ENCODE results near the gene TRPM1. TPM values are rescaled to one million over a fixed set of nuclear protein-coding genes. Genes with fewer than 3 reads are reported as not detected.

Gene TRPM1
- total RNA-seq, 4 donors from 2014 or later: not detected

- no peak for TF ChIP-seq CTCF (IDR thresholded peaks at IDR 0.05; ENCODE audit: low read depth)
Observed at GRCh38 chr15:31047437-31047836, 54.1 kb downstream of the TRPM1 start.

- no peak for TF ChIP-seq CTCF (IDR thresholded peaks at IDR 0.05; ENCODE audit: low read depth)
Observed at GRCh38 chr15:31046759-31047359, 54.7 kb downstream of the TRPM1 start.

GRCh38 chr15:31045606-31046005 lies 55.9 kb downstream of the TRPM1 start:
- TF ChIP-seq CTCF (IDR thresholded peaks at IDR 0.05; ENCODE audit: low read depth): no peak

- TF ChIP-seq CTCF (IDR thresholded peaks at IDR 0.05; ENCODE audit: low read depth): no peak
Observed at GRCh38 chr15:31042751-31043150, 58.8 kb downstream of the TRPM1 start.

GRCh38 chr15:31041610-31042009 lies 59.9 kb downstream of the TRPM1 start:
- no peak for TF ChIP-seq CTCF (IDR thresholded peaks at IDR 0.05; ENCODE audit: low read depth)

- no peak for TF ChIP-seq CTCF (IDR thresholded peaks at IDR 0.05; ENCODE audit: low read depth)
Observed at GRCh38 chr15:31040611-31041010, 60.9 kb downstream of the TRPM1 start.

- no peak for TF ChIP-seq CTCF (IDR thresholded peaks at IDR 0.05; ENCODE audit: low read depth)
Observed at GRCh38 chr15:31039961-31040360, 61.6 kb downstream of the TRPM1 start.

Data from subcutaneous adipose tissue (tissue), 4 donors.